Activated CD4-positive, alpha-beta T cell treated with anti-CD3 and anti-CD28 coated beads for 48 hours (primary cell): ENCODE measurements around the gene EPHA2.

Experiments
- DNase-seq: peaks from one replicate; pipeline ENCODE4 v3.0.0-alpha.2; 2020

The EPHA2 gene

DNA sequence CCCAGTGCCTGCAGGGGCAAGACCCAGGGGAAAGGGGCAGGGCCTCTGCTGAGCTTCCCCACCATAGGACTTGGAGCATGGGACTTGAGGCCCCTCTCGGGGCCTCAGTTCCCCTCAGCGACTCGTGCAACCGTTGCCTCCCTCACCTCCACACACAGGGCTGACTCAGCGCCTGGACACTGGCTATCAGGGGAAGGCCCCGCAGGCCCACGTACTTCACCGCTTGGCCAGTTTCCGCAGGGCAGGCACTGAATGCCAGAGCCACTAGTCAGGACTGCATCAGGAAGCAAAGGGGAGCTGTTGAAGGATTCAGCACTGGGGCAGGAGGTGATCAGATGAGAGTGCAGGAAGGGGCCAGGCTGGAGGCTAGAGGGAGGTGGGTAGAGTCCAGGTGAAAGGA, 66.9 kb downstream of the EPHA2 start:
- DNase-seq, result no peak

DNA sequence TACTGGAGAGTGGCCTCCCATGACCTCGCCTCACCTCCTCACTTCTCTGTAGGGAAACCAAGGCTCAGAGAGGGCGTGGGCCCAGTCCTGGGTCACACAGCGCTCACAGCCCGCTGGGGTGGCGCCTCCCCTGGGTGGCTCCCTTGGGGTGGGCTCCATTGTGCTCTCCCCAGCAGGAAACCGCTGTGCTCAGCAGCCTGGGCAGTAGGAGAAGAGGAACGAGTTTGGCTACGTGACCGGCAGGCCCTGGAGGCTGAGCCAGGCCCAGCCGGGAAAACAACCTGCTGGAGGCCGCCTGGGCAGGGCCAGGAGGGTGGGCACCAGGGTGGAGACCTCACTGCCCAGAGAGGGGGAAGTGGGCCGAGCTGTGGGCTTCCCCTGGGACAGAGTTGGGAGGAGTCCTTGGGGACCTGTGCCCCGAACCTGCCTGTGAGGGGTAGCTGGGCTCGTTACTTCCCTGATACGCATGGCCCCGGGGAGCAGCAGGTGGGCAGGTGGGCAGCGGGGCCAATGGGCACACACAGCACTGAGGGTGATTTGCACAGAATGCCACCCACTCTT, 67.4 kb downstream of the EPHA2 start:
- no peak for DNase-seq

DNA sequence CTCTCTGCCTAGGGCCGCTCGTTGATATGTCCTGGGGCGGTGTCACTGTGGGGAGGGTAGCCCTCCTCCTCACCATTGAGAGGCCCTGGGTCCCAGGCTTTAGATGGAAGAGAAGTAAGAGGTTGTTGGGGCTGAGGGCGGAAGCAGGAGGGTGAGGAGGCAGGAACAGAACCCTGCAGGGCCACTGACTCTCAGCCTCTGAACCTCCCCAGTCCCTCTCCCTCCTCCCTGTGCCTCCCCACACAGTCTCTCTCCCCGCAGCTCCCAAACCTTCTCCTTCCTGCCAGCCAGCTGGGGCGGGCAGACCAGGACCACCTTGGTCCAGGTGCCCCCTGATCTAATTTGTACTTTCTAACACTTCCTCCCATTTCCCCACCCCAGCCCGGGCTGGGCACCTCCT, 68.1 kb downstream of the EPHA2 start:
- DNase-seq, result no peak

DNA sequence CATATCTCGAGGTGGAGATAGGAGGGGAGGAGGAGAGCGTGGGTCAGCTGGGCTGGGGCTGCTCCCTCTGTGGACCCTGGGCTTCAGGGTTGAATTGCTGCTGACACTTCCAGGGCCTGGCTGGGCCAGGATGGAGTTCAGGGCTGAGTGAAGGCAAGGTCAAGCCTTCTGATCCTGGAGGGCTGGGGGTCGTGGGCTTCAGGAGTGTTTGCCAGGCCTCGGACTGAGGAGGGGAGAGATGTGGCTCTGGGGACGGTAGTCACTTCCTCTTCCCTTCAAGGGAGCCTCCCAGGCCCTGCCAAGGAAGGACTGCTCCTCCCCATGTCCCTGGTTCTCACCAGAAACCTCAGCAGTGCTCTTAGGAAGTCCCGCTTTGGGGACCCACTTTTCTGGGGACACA, 70.3 kb downstream of the EPHA2 start:
- no peak for DNase-seq

DNA sequence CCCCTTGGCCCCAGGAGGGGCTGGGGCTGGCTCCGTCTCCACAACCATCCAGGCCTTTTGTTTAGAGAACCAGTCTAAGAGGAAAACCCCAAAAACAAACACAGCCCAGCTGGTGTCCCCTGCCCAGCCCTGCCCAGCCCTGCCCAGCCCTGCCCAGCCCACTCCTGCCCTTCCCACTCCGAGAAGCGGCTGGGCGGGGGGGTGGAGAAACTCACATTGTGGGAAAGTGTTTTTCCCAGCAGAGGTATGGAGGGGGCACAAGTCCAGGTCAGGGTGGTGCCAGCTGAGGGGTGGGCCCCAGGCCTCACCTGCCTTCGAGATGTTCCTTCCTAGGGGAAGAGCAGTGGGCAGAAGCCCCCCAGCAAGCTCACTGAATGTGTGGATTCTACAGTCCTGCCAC, 72.4 kb downstream of the EPHA2 start:
- no peak for DNase-seq

DNA sequence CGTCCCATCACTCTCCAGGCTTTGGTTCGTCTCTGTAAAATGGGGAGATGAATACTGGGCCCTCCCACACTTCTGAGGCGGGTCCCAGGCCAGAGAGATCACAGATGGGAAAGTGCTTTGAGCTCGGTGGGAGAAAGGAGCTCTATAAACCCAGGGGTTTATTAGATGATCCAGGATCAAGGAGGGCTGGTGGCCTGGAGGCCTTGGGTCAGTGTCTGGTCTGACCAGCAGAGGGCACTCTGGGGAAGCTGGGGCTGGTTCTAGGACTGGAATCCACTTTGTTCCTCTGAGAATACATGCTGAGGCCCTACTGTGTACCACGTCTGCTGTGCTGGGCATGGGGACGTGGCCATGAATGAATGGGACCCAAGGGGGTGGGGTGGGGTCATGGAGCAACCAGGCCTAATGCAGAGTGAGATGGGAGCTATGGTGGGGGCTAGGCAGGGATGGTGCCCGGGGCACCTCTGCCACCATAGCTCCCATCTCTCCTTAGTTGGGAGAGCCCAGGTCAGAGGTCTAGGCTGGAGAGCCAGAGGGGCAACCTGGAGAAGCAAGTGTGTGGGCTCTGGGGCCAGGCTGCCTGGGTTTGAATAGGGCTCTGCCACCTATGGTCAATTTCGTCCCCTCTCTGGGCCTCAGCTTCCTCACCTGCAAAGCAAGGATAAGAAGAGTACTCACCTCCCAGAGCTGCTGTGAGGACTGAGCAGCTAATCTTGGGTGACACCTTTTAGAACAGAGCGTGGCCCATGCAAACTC, 73.4 kb downstream of the EPHA2 start:
- peak; percentile 81 for DNase-seq

DNA sequence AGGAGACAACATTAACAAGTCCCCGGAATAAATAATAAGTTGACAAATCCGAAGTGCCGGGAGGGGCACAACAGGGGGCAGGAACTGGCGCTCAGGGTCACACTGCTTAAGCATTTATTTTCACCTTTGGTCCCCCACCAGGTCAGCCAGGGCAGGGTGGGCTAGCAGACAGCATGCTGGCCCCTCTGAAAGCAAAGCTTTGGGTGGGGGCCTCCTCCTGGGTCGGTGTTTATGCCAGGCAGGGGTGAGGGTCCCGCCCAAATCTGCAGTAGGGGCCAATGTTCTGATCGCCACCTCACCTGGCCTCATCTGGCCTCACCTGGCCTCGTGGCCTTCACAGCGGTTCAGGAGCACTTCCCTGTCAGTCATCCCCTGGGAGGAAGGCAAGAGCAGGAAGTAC, 74.2 kb downstream of the EPHA2 start:
- no peak for DNase-seq

DNA sequence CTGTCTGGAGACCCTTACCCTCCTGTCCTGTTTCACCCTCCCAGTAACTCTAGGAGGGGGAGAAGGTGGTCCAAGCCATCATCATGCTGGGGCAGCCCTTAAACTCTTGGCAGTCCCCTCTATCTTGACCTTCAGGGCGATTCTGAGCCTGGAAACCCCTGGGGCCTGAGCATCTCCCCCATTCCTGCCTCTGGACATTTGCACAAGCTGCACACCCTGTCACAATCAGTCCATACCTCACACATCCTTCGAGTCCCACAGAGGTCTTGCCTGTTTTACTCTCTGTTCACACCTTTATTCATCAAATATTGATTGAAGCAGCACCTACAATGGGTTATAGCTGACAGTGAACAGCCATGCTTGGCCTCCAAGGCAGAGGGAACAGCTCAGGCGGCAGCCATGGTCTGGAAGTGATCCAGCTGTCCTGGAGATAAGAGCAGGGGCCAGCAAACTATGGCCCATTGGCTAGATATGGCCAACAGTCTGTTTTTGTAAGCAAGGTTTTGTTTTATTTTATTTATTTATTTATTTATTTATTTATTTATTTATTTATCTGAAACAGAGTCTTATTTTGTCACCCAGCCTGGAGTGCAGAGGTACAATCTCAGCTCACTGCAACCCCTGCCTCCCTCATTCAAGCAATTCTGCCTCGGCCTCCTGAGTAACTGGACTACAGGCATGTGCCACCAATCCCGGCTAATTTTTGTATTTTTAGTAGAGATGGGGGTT, 75.3 kb downstream of the EPHA2 start:
- no peak for DNase-seq

DNA sequence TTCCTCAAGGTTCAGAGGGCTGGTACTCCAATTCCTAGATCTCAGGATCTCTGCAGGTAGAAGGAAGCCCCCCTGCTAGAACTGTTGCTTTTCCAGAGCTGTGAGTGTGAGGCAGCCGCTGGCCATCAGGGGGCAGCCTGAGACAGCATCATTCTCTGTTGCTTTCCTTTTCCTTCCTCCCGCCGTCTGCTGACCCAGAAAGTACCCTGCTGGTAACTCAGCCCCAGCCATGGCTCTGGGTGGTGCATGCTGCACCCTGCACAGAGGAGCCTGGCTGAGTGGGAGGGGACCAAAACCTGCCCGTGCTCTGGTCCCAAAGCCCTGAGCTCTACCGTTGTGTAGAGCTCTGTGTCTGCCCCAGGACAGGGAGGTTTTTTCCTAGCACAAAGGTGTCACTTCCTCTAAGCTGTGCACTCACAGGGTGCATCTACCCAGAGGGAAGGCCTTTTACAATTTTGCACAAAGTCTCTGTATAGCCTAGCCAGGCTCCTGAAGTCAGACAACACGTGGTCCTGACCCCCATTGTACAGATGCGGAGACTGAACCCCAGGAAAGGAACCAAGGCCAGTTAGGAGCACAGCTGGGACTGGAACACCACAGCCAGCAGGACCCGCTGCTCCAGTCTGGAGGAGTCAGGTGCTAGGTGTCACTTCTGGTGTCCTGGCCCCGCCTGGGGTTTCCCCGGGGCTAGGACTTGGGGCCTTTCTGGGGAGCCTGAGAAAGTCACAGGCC, 76.8 kb downstream of the EPHA2 start:
- DNase-seq, result peak; percentile 85

DNA sequence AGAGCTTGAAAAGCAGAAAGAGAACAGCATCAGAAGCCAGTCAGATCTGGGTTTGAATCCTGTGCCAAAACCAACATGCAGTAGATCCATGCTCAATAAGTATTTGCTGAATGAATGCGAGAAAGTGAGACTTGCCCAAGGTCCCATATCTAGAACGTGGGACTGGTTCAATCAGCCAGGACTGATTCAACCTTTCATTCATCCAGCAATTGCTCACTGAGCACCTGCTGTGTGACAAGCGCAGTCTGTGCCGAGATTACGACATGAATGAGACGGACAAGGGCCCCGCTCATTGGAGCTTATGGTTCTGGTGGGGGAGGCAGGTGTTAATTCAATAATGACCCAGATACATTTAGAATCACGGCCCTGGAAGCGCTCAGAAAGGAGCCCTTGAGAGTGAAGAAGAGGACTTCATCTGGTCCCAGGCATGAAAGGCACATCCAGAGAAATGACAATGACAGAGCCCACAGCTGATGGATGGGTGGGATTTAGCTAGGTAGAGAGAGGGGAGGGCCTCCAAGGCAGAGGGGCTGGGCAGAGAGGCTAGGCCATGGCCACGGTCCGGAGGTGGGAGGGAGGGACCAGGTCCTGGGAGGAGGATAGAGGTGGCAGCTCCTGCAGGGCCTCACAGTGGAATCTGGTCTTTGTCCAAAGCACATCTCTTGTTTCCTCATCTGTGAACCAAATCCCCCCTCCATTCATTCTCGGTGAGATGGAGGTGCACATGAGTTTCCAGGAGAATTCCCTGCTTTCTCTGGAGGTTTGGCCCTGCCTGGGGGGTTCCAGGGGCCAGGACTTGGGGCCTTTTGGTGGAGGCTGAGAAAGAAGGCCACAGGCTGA, 78.2 kb downstream of the EPHA2 start:
- DNase-seq, result no peak

DNA sequence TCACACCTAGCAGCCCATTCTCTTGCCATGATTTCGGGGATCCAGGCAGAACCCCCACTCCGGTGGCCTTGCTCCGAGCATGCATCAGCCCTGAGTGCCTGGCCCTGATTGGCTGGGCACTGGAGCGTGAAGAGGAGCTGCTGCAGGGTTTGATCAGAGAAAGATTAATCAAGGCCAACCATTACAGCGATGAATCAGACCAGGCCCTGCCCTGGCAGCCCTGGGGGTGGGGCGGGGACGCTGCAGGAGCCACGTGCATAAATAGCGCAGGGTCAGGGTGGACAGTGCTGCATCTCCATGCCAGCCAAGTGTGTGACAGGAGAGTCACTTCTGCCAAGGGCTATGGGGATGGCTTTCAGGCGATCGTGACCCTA, 79.0 kb downstream of the EPHA2 start:
- DNase-seq, result no peak

DNA sequence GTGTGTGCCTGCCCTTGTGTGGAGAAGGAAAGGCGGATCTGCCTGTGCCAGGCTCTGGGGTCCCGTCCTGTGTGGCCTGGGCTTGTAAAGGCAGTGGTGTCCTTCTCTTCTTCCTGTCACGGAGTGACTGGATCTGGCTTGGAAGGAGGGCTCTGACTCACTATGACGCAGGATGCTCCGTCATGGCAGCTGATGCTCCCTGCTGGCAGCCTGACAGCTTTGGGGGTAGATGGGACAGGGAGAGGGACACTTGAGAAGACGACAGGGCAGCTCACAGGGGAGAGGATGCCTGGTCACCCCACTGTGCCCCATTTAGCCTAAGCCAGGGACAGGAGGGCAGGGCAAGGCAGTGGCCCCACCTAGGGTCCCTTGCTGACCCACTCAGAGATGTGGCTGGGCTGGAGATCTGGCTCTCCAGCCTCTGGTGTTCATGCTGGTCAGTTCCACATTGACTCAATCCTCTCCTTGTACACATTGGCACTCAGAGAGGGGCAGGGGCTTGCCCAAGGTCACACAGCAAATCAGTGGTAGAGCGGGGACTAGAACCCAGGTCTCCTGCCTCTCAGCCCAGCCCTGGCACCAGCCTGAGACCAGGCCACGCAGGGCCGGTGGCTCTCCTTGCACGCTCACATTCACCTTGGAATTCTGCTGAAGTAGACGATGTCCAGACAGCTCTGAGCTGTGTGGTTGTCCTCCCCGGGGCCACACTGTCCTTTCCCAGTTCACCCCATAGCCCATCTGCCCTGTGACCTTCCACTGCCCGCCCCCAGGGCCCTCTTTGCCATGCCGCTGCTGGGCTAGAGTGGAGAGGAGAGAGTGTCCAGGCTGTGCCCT, 79.6 kb downstream of the EPHA2 start:
- DNase-seq, result no peak

DNA sequence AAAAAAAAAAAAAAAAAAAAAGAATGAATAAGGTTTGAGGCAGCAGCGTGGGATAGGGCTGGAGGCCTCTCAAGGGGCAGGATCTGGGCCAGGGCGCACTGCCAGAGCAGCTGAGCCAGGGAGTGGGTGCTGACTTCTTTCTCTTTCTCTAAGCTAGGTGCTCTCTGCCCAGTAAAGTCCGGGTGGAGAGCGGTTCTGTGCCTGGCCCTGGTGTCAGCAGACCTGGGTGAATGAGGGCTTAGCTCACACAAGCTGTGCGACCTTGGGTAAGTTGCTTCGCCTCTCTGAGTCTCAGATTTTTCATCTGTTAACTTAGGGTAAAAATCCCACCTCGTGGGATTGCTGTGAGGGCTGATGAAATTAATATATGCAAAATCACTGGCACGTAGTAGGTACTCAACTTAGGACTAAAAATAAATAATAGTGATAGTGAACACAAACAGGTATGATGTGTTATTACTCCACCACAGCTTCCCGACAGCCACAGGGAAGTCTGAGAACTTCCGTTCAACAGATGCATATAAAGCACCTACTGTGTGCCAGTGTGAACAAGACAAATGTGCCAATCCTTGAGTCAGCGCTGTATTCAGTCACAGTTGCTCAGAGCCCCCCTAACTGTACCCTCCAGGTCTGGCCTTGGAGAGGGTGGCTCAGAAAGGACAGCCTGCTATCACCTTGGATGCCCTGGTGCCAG, 80.4 kb downstream of the EPHA2 start:
- DNase-seq, result no peak
